GM04503 (cell line): ENCODE data around the gene BCL2.

Experiments used
- DNase-seq: peaks from one replicate; pipeline ENCODE4 v3.0.0-alpha.2; 2012; ENCODE audit warnings: low read depth

BCL2 gene

DNA sequence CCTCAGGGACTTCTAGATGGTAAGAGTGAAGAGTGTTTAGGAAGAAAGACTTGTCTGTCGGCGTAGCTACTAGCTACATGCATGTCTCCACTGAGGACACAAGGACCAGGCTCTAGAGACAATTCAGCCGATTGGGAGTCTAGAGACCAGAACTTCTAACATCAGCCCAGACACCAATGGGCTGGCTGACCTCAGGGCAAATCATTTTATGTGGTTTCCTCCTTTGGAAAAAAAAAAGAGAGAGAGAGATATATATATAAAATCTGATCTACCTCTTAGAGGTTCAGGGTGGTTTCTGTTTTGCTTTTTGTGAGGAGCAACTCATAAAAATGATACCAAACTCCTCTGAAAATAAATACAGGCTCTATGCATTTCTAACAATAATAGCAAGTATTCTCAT is 212.8 kb downstream of the BCL2 start:
- no peak for DNase-seq

DNA sequence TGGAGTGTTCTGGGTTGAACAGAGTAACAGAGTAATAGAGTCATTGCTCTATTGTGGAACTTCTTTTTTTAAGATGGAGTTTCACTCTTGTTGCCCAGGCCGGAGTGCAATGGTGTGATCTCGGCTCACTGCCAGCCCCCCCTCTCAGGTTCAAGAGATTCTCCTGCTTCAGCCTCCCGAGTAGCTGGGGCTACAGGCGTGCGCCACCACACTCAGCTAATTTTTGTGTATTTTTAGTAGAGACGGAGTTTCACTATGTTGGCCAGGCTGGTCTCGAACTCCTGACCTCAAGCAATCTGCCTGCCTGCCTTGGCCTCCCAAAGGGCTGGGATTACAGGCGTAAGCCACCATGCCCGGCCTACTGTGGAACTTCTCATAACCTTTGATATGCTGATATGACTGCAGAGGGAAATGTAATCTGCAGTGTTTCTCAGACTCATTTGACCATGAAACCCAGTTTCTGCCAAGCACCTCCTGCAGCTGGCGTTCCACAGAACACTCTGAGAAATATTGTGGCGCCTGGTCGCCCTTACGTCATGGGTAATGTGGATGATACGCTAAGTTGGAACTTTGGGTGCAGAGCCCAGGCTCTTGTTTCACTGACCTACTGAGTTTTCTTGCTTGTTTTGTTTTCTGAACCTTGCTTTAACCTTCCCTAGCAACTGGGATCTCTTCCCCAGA is 213.8 kb downstream of the BCL2 start:
- DNase-seq, result no peak

DNA sequence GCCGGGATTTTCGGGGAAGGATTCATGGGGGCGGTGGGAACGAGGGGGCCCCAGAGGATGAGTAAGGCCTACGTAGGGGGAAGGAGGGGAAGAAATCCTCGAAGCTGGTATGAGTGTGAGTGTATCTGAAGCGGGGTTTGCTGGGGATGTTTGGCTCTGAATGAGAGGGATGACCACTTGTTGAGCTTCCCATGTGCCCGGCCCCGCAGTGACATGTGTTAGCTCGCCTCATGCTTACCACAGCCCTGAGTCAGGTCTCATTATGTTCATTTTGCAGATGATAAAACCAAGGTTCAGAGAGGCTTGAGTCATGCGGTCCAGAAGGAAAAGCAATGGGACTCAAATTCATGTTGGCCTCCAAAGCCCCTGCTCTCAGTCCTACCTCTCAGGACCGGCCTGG is 214.7 kb downstream of the BCL2 start:
- no peak for DNase-seq

DNA sequence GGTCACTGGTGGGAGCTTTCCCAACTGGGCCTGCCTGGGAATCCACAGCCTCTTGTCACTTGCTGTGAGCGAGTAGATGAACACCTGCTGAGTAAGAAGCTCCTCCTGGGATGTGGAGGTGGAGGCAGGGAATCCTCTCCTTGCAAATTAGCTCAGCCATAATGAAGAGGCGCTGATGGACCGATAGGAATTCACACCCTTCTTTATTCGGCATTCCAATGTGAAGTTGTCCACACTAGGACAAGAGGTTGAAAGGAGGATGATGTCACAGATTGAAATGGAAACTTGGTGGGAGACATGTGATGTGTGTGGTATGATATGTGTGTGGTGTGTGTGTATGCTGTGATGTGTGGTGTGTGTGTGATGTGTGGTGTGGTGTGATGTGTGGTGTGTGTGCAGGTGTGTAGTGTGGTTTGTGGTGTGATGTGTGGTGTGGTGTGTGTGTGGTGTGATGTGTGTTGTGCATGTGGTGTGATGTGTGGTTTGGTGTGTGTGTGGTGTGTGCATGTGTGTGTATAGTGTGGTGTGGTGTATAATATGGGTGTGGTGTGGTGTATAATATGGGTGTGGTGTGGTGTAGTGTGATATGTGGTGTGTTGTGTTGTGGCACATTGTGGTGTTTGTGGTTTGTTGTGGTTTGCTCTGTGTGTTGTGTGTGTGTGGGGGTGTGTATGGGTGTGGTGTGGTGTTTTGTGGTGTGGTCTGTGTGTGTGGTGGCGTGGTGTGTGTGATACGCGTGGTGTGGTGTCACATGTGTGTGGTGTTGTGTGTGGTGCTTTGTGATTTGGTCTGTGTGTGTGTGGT is 216.4 kb downstream of the BCL2 start:
- DNase-seq, result no peak

DNA sequence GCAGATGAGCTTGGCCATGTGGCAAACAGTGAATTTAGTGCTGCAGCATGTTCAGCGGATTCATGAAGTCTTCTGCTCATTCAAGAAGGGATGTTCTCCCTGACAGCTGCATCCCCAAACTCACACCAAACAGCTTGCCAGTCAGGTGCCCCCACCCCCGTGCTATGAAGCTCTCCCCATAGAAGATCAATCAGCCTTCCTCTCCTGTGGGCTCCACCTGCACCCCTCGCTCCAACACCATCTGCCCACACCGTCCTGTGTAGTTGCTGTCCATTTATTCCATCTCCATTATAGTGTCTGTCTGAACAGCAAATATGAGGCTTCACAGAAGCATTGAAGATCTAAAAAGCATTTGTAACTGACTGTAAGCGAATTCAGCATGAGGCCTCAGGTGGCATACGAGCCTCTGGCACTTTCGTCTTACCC is 218.9 kb downstream of the BCL2 start:
- DNase-seq, result no peak

DNA sequence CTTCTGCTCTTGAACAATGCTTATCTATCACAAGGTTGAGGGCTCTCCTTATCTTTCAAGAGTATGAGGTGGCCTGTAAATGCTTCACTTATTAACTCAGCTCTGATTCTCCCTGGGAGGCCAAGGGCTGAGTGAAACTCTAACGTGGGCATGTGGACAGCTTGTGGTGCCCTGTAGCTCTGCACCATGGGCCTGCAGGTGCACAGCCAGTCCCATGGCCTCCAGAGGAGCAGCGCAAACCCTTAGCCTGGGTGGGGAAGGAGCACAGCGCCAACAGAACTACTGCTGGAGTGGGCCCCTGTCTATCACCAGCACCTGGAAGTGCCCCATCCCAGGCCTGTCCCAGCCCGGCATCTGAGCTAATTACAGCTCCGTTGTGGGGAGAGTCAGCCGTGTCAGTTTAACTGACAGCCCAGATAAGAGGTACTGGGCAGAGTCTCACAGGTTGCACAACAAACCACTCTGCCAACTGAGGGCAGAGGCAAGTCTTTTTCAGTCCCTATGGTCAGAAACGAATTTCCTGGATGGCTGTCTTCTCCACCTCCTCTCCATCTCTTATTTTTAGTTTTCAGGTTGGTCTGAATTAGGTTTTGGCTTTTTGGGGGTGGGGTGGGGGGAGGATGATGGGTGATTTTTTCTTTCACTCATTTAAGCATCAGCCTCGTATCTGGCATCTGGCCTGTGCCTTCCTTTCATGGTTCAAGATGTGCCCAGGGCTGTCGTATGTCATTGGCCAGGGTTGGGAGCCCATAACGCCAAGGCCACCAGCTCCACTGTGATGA is 219.5 kb downstream of the BCL2 start:
- no peak for DNase-seq

DNA sequence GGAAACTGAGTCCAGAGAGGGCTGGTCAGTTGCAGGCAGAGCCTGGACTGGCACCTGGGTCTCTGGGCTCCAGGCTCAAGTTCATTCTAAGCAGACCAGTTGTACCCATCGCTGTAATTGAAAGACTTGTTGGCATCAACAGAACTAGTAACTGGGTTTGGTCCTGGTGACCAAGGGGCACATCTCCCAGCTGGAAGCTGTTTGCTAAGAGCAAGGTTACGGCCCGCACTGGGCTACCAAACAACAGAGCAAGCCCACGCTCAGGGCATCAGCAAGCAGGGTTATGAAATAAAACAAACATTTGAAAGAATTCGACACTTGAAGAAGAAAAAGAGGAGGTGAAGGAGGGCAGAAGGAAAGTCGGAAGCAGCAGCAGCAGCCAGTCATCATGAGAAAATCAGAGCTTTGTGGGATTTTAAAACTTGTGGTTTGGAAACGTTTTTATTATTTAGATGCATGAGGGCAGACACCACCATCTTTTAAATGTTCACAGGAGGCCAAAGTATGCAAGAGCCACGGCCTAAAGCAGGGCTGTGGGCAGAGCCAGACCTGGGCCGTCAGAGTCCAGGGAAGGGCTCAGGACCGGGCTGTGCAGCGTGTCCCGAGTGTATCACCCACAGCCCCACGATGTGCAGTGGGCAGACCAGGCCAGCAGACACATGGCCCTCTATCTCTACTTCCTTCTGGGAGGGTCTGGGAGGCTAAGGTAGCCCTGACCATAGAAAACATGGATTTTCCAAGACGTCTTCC is 220.3 kb downstream of the BCL2 start:
- no peak for DNase-seq

DNA sequence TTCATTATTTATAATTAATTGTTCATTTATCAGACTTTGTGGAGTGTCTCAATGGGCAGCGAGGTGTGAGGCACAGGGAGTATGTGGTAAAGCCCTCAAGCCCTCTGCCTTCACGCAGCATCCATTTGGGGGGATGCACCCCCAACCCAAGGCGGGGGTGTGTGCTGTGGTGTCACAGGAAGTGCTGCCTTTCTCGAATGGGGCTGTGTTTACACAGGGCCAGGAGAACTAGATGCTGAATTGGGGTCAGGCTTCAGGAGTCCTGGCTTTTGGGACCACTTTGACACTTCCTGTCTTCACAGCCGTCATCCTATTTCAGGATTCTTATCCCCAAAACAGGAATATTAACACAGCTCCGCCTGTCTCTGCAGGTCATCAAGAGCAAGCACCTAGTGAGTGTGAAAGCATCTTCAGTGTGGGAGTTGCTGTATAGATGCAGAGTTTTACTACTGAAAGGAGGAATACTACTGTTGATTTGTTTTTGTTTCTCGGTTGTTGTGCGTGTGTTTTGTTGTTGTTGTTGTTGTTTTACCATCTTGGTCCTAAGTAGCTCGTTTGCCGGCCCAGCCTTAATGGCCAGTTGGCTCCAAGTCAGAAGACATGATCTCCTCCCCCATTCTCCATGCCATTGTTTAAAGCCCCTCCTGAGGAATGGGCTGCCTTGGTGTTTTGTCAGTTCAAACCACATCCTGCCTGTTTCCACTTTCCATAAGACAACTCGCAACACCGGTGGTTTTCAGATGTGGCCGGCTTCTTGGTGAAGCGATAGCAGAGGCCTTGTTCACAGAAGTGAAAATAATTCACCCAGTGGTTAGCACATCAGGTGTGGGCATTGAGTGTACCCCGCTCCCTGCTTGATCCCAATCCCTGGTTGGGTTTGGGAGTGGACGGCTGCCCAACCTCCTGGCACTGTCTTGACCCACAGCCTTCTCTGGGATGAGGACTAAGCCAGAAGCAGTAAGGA is 221.3 kb downstream of the BCL2 start:
- no peak for DNase-seq

DNA sequence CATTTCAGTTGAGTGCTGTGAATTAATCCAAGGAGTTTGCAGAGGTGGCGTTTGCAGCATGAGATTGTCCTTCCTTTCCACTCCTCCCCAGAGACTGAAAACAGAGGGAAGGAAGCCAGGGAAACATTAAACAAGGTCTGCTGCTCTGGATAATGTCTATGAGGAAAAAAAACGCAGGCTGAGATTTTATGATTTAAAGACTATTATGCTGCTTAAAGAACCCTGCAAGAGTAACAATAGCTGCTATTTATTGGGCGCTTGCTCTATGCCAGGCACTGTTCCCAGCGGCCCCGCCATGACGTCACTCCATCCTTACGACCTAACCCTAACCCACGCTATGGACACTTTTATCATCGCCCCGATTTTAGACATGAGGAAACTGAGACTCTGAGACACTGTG is 222.4 kb downstream of the BCL2 start:
- no peak for DNase-seq

DNA sequence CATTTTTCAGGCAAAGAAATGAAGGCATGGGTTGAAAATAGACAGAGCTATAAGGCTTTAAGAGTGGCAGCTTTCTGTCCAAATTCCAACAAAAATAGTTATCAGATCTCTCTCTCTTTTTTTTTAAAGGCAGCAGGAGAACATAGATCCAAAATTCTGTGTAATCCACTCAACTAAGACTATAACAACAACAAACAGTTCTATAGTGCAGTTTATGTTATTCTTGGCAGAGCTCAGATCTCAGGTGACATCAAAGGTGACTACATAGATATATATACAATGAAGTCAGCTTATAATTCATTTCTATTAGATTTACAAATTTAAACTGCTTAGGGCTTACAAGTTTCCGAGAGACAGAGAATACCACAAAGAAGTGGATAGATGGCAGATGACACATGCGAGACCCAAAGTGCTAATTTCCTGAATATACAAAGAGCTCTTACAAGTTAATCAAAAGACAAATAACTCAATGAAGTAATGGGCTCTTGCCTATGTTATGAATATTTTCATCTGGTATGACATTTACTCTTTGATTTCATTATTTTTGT is 223.2 kb downstream of the BCL2 start:
- DNase-seq, result no peak

DNA sequence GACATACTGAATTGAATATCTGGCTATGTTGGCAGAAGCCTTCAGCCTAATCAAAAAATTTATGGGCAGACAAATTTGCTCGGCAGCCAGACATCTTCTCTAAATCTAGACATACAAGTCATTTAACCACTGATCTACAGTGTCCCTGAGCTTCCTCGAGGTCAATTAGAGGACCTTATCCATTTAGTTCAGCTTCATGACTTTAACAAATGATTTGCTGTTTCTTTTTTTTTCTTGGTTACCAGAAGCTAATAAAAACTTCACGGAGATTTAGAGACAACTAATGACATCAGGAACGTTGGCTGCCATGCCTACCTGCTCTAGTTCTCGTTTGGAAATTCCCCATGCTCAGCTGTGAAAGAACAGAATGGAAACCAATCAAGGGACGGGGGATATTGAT is 223.8 kb downstream of the BCL2 start:
- DNase-seq, result no peak

DNA sequence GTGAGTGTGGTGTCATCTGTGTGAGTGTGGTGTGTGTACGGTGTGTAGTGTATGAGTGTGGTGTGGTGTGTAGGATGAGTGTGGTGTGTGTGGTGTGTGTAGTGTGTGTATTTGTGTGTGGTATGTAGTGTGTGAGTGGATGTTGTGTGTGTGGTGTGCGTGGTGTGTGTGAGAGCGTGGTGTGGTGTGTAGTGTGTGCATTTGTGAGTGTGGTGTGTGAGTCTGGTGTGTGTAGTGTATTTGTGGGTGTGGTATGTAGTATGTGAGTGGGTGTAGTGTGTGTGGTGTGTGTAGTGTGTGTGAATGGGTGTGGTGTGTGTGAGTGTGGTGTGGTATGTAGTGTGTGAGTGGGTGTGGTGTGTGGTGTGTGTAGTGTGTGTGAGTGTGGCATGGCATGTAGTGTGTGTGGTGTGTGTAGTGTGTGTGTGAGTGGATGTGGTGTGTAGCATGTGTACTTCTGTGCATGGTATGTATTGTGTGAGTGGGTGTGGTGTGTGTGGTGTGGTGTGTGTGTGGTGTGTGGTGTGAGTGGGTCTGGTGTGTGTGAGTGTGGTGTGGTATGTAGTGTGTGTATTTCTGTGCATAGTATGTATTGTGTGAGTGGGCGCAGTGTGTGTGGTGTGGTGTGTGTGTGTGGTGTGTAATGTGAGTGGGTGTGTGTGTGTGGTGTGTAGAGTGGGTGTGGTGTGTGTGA is 227.8 kb downstream of the BCL2 start:
- no peak for DNase-seq

DNA sequence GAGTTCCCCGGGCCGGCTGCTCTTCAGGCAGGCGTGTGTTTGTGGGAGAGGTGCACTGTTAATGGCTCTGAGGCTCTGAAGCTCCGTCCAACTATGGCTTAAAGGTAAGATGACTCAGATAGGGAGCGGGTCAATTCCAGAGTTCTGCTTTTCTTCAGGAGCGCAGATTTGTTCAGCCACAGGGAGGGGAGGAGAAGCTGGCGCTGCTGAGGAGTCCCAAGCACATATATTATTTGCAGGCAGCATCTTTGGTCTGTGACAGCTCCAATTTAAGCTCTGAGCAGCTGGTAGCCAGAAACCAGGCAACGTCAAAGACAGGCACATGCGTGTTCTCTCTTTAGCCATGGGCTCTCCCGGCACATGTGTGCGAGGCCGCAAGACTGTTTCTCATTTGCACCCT is 229.2 kb downstream of the BCL2 start:
- no peak for DNase-seq

DNA sequence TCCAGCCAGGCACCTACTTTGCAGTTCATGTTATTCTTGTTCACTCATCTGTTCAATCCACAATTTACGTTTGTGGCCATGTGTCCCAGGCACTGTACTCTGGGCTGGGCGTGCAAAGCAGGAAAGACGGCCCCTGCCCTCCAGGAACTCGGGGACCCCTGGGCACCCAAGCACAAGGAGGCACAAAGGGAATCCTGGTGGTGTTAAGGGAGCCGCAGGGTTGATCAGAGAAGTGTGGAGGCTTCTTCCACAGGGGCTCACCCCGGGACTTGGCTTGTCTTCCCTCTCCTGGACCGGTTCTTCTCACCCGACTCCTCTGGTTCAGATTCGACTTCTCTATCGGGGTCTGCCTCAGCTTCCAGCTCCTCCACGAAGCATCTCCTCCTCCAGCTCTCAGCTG is 230.5 kb downstream of the BCL2 start:
- DNase-seq, result no peak

DNA sequence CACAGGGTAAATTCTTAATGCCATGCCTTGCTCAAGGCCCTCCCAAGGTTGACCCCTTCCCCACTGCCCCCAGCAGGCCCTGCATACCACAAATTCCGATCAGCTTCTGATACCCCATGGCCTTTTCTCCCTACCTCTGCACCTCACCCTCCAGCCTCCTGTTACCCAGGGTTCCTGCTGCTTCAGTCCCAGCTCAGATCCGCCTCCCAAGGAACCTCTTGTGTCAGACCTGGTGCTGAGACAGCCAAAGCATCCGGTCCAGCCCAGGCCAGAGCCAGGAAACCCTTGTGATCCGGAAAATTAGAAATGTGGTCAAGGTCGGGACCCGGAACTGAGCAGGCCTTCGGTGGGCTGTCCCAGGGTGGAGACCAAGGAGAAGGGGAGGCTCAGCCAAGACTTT is 231.3 kb downstream of the BCL2 start:
- no peak for DNase-seq

DNA sequence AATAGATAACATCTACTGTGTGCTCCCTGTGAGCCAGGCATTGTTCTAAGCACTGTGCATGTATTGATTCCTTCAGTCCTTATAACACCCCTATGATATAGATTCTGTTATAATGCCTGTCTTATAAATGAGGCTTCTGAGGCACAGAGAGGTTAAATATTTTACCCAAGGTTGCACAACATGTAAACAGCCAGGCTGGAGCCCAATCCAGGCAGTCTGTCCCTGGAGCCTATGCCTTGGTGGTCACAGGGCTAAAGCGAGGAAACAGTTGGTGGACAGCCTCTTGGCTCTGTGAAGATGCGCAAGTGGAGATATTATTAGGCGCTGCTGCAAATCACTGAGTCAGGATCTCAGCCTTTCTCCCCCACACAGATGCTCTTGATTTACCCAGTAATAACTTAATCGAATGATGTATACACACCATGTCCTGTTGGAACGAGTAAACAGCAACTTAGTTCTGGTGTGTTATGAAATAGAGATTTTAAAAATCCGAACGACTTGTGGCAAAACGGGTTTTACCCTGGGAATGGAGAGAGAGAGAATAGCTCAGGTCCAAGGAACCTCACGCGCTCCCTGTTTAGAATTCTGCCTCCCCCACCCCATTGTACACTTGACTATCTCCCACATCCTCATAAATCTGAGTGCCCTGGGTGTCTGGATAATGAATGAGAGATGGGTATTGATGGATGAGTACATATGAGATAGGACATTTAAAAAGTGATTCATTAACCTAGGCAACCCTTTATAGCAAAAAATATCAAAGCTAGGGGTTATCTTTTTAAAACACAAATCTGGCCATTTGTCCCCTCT is 231.9 kb downstream of the BCL2 start:
- DNase-seq, result no peak

DNA sequence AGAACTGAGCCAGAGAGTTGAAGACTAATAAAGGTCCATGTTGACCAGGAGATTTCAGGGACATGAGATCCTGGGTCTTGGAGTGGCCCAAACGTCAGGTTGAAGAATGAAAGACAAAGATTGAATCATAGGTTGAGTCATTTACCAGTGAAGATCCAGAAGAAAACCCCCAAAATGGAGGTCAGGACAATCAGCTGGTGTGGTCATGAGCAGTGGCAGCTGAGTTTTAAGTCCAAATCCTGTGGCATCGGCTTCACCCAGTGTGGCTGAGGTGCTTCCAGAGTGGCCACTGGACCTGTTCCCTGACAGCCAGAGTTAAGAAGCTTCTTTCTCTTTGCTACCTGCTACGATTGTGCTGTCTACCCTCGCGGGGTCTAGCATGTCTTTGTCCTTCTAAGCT is 234.0 kb downstream of the BCL2 start:
- DNase-seq, result no peak

DNA sequence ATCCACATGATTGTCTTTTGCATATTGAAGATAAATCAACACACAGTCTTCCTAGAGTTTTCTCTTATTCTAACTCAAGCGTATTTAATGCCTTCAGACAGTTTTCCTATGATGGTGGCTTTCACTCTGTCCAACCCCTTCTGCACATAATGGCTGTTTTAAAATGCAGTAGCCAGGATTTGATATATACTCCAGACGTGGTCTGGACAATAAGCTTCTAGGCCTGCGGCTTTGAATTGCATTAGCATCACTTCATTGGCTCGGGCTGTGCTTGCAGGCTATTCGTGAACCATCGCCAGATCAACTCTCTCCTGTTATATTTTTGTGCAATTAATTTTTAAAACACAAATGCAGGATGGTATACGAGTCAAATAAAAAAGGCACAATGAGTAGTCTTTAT is 235.3 kb downstream of the BCL2 start:
- no peak for DNase-seq

DNA sequence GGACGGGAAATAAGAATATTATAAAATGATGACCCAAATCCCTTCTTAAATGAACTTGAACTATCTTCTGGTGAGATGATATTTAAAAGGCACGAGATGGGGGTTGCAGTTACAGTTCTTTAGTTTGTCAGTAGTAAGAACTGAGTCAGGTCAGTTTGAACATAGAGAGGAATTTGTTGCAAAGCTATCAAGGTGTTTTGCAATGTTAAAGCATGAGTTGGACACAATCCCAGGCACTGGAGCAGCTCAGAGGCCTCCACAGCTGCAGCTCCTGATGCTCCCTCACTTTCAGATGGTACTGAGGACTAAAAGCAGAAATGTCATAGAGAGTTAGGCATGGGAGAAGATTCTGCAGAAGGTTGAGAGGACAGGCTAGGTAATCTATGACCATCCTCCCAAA is 236.0 kb downstream of the BCL2 start:
- no peak for DNase-seq
